PC-3 (cell line): ENCODE data around the gene PLXND1.

Experiments
- EZH2 ChIP-seq: fragments of 300-600 bp; sonication (generic); IDR thresholded peaks from one replicate; pipeline ENCODE4 v1.6.1; 2017; ENCODE audit warnings: antibody characterized with exemption, mild to moderate bottlenecking, low read length; ENCODE audit not compliant: unreplicated experiment
- TF ChIP-seq, protein P1 (sequence below): fragments of 300-600 bp; sonication (generic); conservative IDR thresholded peaks from 2 replicates; pipeline ENCODE4 v1.5.1; 2017; ENCODE audit warnings: antibody characterized with exemption, low read depth, mild to moderate bottlenecking, low read length

DNA sequence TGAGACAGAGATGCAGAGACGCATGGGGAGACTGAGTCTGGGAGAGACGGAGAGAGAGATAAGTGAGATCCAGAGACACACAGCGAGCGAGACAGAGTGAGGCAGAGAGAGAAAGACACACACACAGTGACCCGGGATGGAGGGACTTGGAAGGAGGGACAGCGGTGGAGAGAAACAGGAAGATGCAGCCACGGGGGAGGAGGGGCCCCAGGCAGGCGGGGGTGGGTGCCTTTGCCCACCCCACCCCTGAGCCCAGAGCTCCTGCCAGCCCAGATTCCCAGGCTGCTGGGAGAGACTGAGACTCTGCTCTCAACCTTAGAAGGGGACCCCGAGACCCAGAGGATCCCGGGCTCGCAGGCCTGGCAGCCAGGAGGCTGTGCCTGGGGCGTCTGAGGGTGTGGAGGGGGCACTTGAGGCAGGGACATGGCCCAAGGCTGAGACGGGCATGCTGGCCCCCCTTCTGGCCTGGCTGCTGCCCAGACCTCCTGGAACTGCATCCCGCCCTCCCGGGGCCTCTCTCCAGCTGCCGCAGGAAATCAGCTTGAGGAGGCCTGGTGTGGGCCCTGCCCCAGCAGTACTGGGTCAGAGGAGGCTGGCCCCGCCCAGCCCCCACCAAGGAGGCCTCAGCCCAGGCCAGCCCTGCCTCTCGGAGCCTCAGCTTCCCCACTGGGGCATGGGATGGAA is 45.4 kb downstream of the PLXND1 start:
- TF ChIP-seq, protein P1, sequence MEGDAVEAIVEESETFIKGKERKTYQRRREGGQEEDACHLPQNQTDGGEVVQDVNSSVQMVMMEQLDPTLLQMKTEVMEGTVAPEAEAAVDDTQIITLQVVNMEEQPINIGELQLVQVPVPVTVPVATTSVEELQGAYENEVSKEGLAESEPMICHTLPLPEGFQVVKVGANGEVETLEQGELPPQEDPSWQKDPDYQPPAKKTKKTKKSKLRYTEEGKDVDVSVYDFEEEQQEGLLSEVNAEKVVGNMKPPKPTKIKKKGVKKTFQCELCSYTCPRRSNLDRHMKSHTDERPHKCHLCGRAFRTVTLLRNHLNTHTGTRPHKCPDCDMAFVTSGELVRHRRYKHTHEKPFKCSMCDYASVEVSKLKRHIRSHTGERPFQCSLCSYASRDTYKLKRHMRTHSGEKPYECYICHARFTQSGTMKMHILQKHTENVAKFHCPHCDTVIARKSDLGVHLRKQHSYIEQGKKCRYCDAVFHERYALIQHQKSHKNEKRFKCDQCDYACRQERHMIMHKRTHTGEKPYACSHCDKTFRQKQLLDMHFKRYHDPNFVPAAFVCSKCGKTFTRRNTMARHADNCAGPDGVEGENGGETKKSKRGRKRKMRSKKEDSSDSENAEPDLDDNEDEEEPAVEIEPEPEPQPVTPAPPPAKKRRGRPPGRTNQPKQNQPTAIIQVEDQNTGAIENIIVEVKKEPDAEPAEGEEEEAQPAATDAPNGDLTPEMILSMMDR, result no peak
- no peak for TF ChIP-seq EZH2
